OCI-LY7 (cell line): ENCODE data around the gene PRRT4. TPM values are rescaled to one million over a fixed set of nuclear protein-coding genes. Genes with fewer than 3 reads are reported as not detected.

Experiments
- BruUV-seq: library from RNA; stranded (reverse); fragments of 400-500 nt; replicated peaks from 2 replicates; lab custom pipeline; 2021; lab: Mats Ljungman, UMichigan
- CTCF ChIA-PET: fragments of 300-600 bp; sonication (Branson Sonifier 250); formaldehyde crosslinking; loops from one replicate; lab custom pipeline; 2022; ENCODE audit warnings: antibody characterized with exemption; ENCODE audit not compliant: unreplicated experiment; lab: Charles Lee
- POLR2A ChIA-PET: fragments of 300-600 bp; sonication (Branson Sonifier 250); formaldehyde crosslinking; loops from one replicate; lab custom pipeline; 2022; ENCODE audit warnings: antibody characterized with exemption; lab: Charles Lee
- DNase-seq: peaks from one replicate; pipeline ENCODE4 v3.0.0-alpha.2; 2015; ENCODE audit warnings: low spot score
- H2AFZ ChIP-seq: fragments of 200-600 bp; sonication (generic), shearing (Covaris generic); 2 replicates; pipeline ENCODE4 v1.6.1; 2014; ENCODE audit warnings: mild to moderate bottlenecking, antibody characterized with exemption, low read length, moderate library complexity
- H3K27ac ChIP-seq: fragments of 200-600 bp; sonication (generic); 2 replicates; pipeline ENCODE4 v1.5.1; 2014; ENCODE audit warnings: mixed run types, low read depth, mild to moderate bottlenecking, moderate library complexity, low read length, inconsistent platforms; ENCODE audit not compliant: poor library complexity, severe bottlenecking
- H3K36me3 ChIP-seq: fragments of 200-600 bp; sonication (generic); 2 replicates; pipeline ENCODE4 v1.6.1; 2014; ENCODE audit warnings: mild to moderate bottlenecking, antibody characterized with exemption, low read length, moderate library complexity, mixed read lengths; ENCODE audit not compliant: insufficient read depth
- H3K4me1 ChIP-seq: fragments of 200-600 bp; sonication (generic); 2 replicates; pipeline ENCODE4 v1.5.1; 2014; ENCODE audit warnings: mild to moderate bottlenecking, low read length; ENCODE audit not compliant: insufficient read depth, poor library complexity, severe bottlenecking
- H3K4me2 ChIP-seq: fragments of 200-600 bp; sonication (generic); 2 replicates; pipeline ENCODE4 v1.6.1; 2014; ENCODE audit warnings: mild to moderate bottlenecking, low read length
- H3K4me3 ChIP-seq: fragments of 200-600 bp; sonication (generic); 2 replicates; pipeline ENCODE4 v1.5.1; 2014; ENCODE audit warnings: mild to moderate bottlenecking, low read depth, low read length; ENCODE audit not compliant: poor library complexity, severe bottlenecking
- H3K79me2 ChIP-seq: fragments of 200-600 bp; sonication (generic); 2 replicates; pipeline ENCODE4 v1.6.1; 2016; ENCODE audit warnings: low read depth, mild to moderate bottlenecking, low read length, moderate library complexity, mixed read lengths; ENCODE audit not compliant: insufficient read depth
- H3K9me2 ChIP-seq: fragments of 200-600 bp; sonication (generic); 2 replicates; pipeline ENCODE4 v1.6.1; 2016; ENCODE audit warnings: mild to moderate bottlenecking, low read length, mixed read lengths; ENCODE audit not compliant: insufficient read depth
- H3K9me3 ChIP-seq: fragments of 200-600 bp; sonication (generic); 2 replicates; pipeline ENCODE4 v1.6.1; 2014; ENCODE audit warnings: mild to moderate bottlenecking, mixed run types, low read length, mixed read lengths
- H4K20me1 ChIP-seq: fragments of 200-600 bp; sonication (generic); 2 replicates; pipeline ENCODE4 v1.6.1; 2014; ENCODE audit warnings: mild to moderate bottlenecking, antibody characterized with exemption, low read length, moderate library complexity, mixed read lengths; ENCODE audit not compliant: insufficient read depth
- CTCF ChIP-seq: fragments of 200-600 bp; sonication (generic); conservative IDR thresholded peaks from 2 replicates; pipeline ENCODE4 v1.5.1; 2014; ENCODE audit warnings: mild to moderate bottlenecking, antibody characterized with exemption, low read length, moderate library complexity, mixed read lengths
- EZH2phosphoT487 ChIP-seq: fragments of 200-600 bp; sonication (generic); IDR thresholded peaks from 2 replicates; pipeline ENCODE4 v1.6.1; 2018; ENCODE audit warnings: low read depth, borderline replicate concordance, mild to moderate bottlenecking, mixed run types, antibody characterized with exemption, low read length, moderate library complexity, mixed read lengths
- intact Hi-C: fragments of 100-400 bp; cut with micrococcal nuclease; formaldehyde crosslinking; loops from one replicate; pipeline ENCODE4 v1.10.0; 2022; ENCODE audit not compliant: unreplicated experiment
- total RNA-seq, 2 experiments: library from RNA; depleted of rRNA in 1 of 2; stranded (reverse); fragments of >200 nt in 1 of 2; shearing (Covaris generic) in 1 of 2; gene quantifications; 2 replicates each; pipeline ENCODE4 v1.2.3, GENCODE V29; 2014 to 2022

The PRRT4 gene
- total RNA-seq, 2 experiments from 2014 or later, result not detected

GRCh38 chr7:128394904-128395496 lies 33.5 kb upstream of the PRRT4 start:
- Histone ChIP-seq H3K9me2 (no peaks in the 10 kb centered on the region), H3K4me2 (no peak overlapping the region), H3K4me3 (no peak overlapping the region), H3K36me3 (peaks cover 58% of the 10 kb centered on the region), H3K9me3 (no peaks in the 10 kb centered on the region), H3K4me1 (no peaks in the 10 kb centered on the region), H2AFZ (no peak overlapping the region), H4K20me1 (no peaks in the 10 kb centered on the region), H3K27ac (no peak overlapping the region), H3K79me2 (no peaks in the 10 kb centered on the region)
- DNase-seq, result no peak
- no TSS peak for BruUV-seq
- ChIA-PET POLR2A (interaction anchor here (0.5 kb wide), 1 partner anchor 27 kb away, joined by 3 read pairs; no protein-coding TSS in a partner anchor), CTCF (interaction anchor here (0.6 kb wide), 1 partner anchor 10 kb away, joined by 5 read pairs; no protein-coding TSS in a partner anchor)
- TF ChIP-seq CTCF (no peak), EZH2phosphoT487 (no peak)
- intact Hi-C loops, result no loop called here

GRCh38 chr7:128393526-128394330 lies 32.2 kb upstream of the PRRT4 start:
- no peak overlapping the region for H3K4me3 ChIP-seq
- no peaks in the 10 kb centered on the region for H3K4me1 ChIP-seq
- no peaks in the 10 kb centered on the region for H3K79me2 ChIP-seq
- no peaks in the 10 kb centered on the region for H3K9me2 ChIP-seq
- BruUV-seq, result no TSS peak
- no peak overlapping the region for H3K27ac ChIP-seq
- no peak overlapping the region for H3K4me2 ChIP-seq
- no peak overlapping the region for H2AFZ ChIP-seq
- no peak for DNase-seq
- H4K20me1 ChIP-seq, result no peaks in the 10 kb centered on the region
- H3K36me3 ChIP-seq, result peaks cover 48% of the 10 kb centered on the region
- no peak for TF ChIP-seq EZH2phosphoT487
- TF ChIP-seq CTCF, result no peak
- CTCF ChIA-PET, result no interaction called here
- intact Hi-C loops, result no loop called here
- H3K9me3 ChIP-seq, result no peaks in the 10 kb centered on the region
- POLR2A ChIA-PET, result interaction anchor here (0.6 kb wide), 1 partner anchor 238 kb away, joined by 3 read pairs; no protein-coding TSS in a partner anchor
